Endothelial cell of umbilical vein (primary cell): ENCODE results near the gene ARMC8. TPM values are rescaled to one million over a fixed set of nuclear protein-coding genes. Genes with fewer than 3 reads are reported as not detected.

ENCODE experiments used
- BruUV-seq: library from RNA; stranded (reverse); fragments of 400-500 nt; replicated peaks from 2 replicates; lab custom pipeline; 2021; lab: Mats Ljungman, UMichigan
- CTCF ChIA-PET: fragments of 300-600, 350-600 bp; sonication (Branson Sonifier 250); formaldehyde crosslinking; loops from one replicate; lab custom pipeline; 2021; ENCODE audit warnings: antibody characterized with exemption, inconsistent platforms; lab: Charles Lee
- POLR2A ChIA-PET: fragments of 300-600, 350-600 bp; sonication (Branson Sonifier 250); formaldehyde crosslinking; loops from one replicate; lab custom pipeline; 2021; ENCODE audit warnings: antibody characterized with exemption, inconsistent platforms; lab: Charles Lee
- DNase-seq: peaks from one replicate; pipeline ENCODE4 v3.0.0-alpha.2; 2011; ENCODE audit warnings: low read depth, low spot score
- FAIRE-seq: peaks from 2 replicates; lab custom pipeline; 2011; peaks lifted over from hg19 to GRCh38; lab: Jason Lieb, UNC
- H2AFZ ChIP-seq: 2 replicates; pipeline ENCODE4 v1.6.0; 2012; ENCODE audit warnings: low read depth, low read length, control low read depth, inconsistent platforms
- H3K27ac ChIP-seq: 2 replicates; pipeline ENCODE4 v1.5.1; 2011; ENCODE audit warnings: low read depth, mild to moderate bottlenecking, control low read depth, low read length, moderate library complexity; ENCODE audit not compliant: insufficient read depth
- H3K27me3 ChIP-seq, 2 experiments: 2 replicates each; pipeline versions ENCODE4 v1.6.0 to v1.6.1; 2011; ENCODE audit warnings: low read length in 2 of 2, mixed read lengths in 1 of 2; ENCODE audit not compliant: control insufficient read depth in 2 of 2, insufficient read depth in 2 of 2
- H3K36me3 ChIP-seq, 2 experiments: 2 replicates in 1 of 2; 3 replicates in 1 of 2; pipeline ENCODE4 v1.5.1; 2011; ENCODE audit warnings: low read length in 2 of 2, mild to moderate bottlenecking in 1 of 2, moderate library complexity in 1 of 2; ENCODE audit not compliant: control insufficient read depth in 2 of 2, insufficient read depth in 2 of 2; ENCODE audit errors: extremely low read depth in 1 of 2
- H3K4me1 ChIP-seq: 3 replicates; pipeline ENCODE4 v1.5.1; 2011; ENCODE audit warnings: mild to moderate bottlenecking, low read length; ENCODE audit not compliant: control insufficient read depth, insufficient read depth; ENCODE audit errors: extremely low read depth
- H3K4me2 ChIP-seq: 2 replicates; pipeline ENCODE4 v1.6.1; 2011; ENCODE audit warnings: low read length, control low read depth, mixed read lengths; ENCODE audit not compliant: insufficient read depth
- H3K4me3 ChIP-seq, 3 experiments: fragments of 200-600 bp in 1 of 3; sonication (generic), shearing (Covaris generic) in 1 of 3; replicated peaks in 1 of 3; 2 replicates each; pipeline ENCODE4 v1.5.1; 2011 to 2016; ENCODE audit warnings: control low read depth in 3 of 3, low read length in 3 of 3, mild to moderate bottlenecking in 2 of 3, inconsistent platforms in 1 of 3, low read depth in 1 of 3, moderate library complexity in 1 of 3; ENCODE audit not compliant: insufficient read depth in 1 of 3
- H3K79me2 ChIP-seq: 2 replicates; pipeline ENCODE4 v1.6.0; 2012; ENCODE audit warnings: low read length, inconsistent platforms; ENCODE audit not compliant: control insufficient read depth, insufficient read depth
- H3K9ac ChIP-seq: replicated peaks from 2 replicates; pipeline ENCODE3; 2011; ENCODE audit warnings: low read length, control low read depth; ENCODE audit not compliant: insufficient read depth; ENCODE audit errors: extremely low read depth
- H3K9me1 ChIP-seq: replicated peaks from 3 replicates; pipeline ENCODE4 v1.6.0; 2011; ENCODE audit warnings: mild to moderate bottlenecking, low read length; ENCODE audit not compliant: control insufficient read depth, insufficient read depth; ENCODE audit errors: extremely low read depth
- H3K9me3 ChIP-seq: replicated peaks from 2 replicates; pipeline ENCODE4 v1.5.1; 2012; ENCODE audit warnings: low read length, inconsistent platforms; ENCODE audit not compliant: control insufficient read depth, insufficient read depth
- H4K20me1 ChIP-seq: replicated peaks from 2 replicates; pipeline ENCODE3; 2011; ENCODE audit warnings: mild to moderate bottlenecking, low read length; ENCODE audit not compliant: control insufficient read depth, insufficient read depth; ENCODE audit errors: extremely low read depth
- EZH2 ChIP-seq: IDR thresholded peaks from 2 replicates; pipeline ENCODE4 v1.6.1; 2012; ENCODE audit warnings: borderline replicate concordance, low read depth, mild to moderate bottlenecking, moderate library complexity, low read length, inconsistent platforms; ENCODE audit not compliant: severe bottlenecking
- FOS ChIP-seq: IDR thresholded peaks from 2 replicates; pipeline ENCODE4 v1.6.1; 2011; ENCODE audit warnings: mild to moderate bottlenecking, low read length, moderate library complexity, borderline replicate concordance; ENCODE audit not compliant: insufficient read depth
- GATA2 ChIP-seq: IDR thresholded peaks from 2 replicates; pipeline ENCODE4 v1.7.0; 2011; ENCODE audit warnings: low read depth, mild to moderate bottlenecking, moderate library complexity, mixed read lengths, low read length; ENCODE audit not compliant: insufficient read length, insufficient read depth
- JUN ChIP-seq: IDR thresholded peaks from 2 replicates; pipeline ENCODE4 v1.6.1; 2011; ENCODE audit warnings: borderline replicate concordance, low read depth; ENCODE audit not compliant: insufficient read length, insufficient read depth
- MYC ChIP-seq: IDR thresholded peaks from one replicate; pipeline ENCODE4 v1.6.1; 2011; ENCODE audit warnings: mild to moderate bottlenecking, low read depth, low read length
- POLR2A ChIP-seq: IDR thresholded peaks from 2 replicates; pipeline ENCODE4 v1.6.1; 2012; ENCODE audit warnings: low read depth, mild to moderate bottlenecking, control low read depth, low read length
- dilution Hi-C: fragments of 300-500 bp; cut with MboI; formaldehyde crosslinking; loops from one replicate; pipeline ENCODE4 v1.15.0; 2019; ENCODE audit warnings: low sequenced_read_pairs; ENCODE audit not compliant: extremely low pct_ligation_motif_present
- intact Hi-C: fragments of 100-400 bp; cut with micrococcal nuclease; formaldehyde crosslinking; loops from one replicate; pipeline ENCODE4 v1.10.0; 2022
- polyA plus RNA-seq, 4 experiments: library from polyadenylated mRNA; depleted of rRNA in 3 of 4; stranded (reverse) in 3 of 4; unstranded in 1 of 4; fragments of >200 nt; gene quantifications; 2 replicates each; pipeline versions ENCODE4 v1.2.1 to v1.2.3, GENCODE V29; 2011 to 2012; ENCODE audit warnings: missing spikeins in 1 of 4
- total RNA-seq: library from RNA; stranded (reverse); gene quantifications from 2 replicates; pipeline ENCODE4 v1.2.3, GENCODE V29; 2021
- TF ChIP-seq, protein P1 (sequence below), 2 donors: IDR thresholded peaks; 1 replicate in 1 of 2; 2 replicates in 1 of 2; pipeline ENCODE4 v1.5.1; 2011; ENCODE audit warnings: low read length in 2 of 2, mild to moderate bottlenecking in 2 of 2, moderate library complexity in 2 of 2, control low read depth in 1 of 2, inconsistent platforms in 1 of 2, low read depth in 1 of 2; ENCODE audit not compliant: insufficient read depth in 1 of 2; ENCODE audit errors: extremely low read depth in 1 of 2
- TF ChIP-seq, protein P2 (sequence below): IDR thresholded peaks from 2 replicates; pipeline ENCODE4 v1.6.1; 2011; ENCODE audit not compliant: insufficient read depth, insufficient read length

The ARMC8 gene
- total and polyA plus RNA-seq, 2 donors (not counting 3 experiments of a cell fraction or from before 2014, with no cell fraction given), result 39.6 to 46.0 TPM

DNA sequence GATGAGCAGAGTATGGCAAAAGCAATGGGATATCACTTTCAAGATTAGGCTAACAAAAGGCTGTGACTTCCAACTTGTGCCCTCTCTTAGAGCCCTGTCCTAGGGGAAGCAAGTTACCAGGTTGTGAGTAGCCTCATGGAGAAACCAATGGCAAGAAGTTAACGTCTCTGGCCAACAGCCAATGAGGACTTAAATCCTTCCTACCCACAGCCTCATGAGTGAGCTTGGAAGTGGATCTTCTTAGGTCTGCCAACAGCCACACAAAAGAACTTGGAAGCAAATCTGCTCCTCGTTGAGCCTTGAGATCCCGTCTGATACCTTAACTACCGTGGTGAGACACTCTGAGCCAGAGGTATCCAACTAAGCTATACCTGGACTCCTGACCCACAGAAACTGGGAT is 136.9 kb downstream of the ARMC8 start:
- ChIA-PET POLR2A (no interaction called here), CTCF (no interaction called here)
- FAIRE-seq (no peak), DNase-seq (no peak)
- Histone ChIP-seq H3K9me1 (no peaks in the 10 kb centered on the region), H3K36me3 (no peaks in the 10 kb centered on the region), H3K9ac (no peak overlapping the region), H4K20me1 (no peaks in the 10 kb centered on the region), H3K27ac (no peak overlapping the region), H3K9me3 (no peaks in the 10 kb centered on the region), H3K4me3 (no peak overlapping the region), H3K27me3 (no peaks in the 10 kb centered on the region), H3K4me2 (no peak overlapping the region), H3K79me2 (no peaks in the 10 kb centered on the region), H3K4me1 (peaks cover 19% of the 10 kb centered on the region), H2AFZ (no peak overlapping the region)
- no TSS peak for BruUV-seq
- intact Hi-C loops (no loop called here), dilution Hi-C loops (no loop called here)
- no peak for TF ChIP-seq EZH2
- TF ChIP-seq FOS, result no peak
- TF ChIP-seq, protein P1, sequence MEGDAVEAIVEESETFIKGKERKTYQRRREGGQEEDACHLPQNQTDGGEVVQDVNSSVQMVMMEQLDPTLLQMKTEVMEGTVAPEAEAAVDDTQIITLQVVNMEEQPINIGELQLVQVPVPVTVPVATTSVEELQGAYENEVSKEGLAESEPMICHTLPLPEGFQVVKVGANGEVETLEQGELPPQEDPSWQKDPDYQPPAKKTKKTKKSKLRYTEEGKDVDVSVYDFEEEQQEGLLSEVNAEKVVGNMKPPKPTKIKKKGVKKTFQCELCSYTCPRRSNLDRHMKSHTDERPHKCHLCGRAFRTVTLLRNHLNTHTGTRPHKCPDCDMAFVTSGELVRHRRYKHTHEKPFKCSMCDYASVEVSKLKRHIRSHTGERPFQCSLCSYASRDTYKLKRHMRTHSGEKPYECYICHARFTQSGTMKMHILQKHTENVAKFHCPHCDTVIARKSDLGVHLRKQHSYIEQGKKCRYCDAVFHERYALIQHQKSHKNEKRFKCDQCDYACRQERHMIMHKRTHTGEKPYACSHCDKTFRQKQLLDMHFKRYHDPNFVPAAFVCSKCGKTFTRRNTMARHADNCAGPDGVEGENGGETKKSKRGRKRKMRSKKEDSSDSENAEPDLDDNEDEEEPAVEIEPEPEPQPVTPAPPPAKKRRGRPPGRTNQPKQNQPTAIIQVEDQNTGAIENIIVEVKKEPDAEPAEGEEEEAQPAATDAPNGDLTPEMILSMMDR (IDR thresholded peaks at IDR 0.05; ENCODE audit: extremely low read depth in 1 of 2, insufficient read depth in 1 of 2, low read depth in 1 of 2, low read length in 2 of 2), result no peak
- no peak for TF ChIP-seq MYC
- TF ChIP-seq, protein P2, sequence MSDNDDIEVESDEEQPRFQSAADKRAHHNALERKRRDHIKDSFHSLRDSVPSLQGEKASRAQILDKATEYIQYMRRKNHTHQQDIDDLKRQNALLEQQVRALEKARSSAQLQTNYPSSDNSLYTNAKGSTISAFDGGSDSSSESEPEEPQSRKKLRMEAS, result no peak
- no peak for TF ChIP-seq JUN
- no peak for TF ChIP-seq GATA2
- no peak for TF ChIP-seq POLR2A
